Mesothelial cell of epicardium (in vitro differentiated cells): Measurements from ENCODE around the gene CEP72. TPM values are rescaled to one million over a fixed set of nuclear protein-coding genes. Genes with fewer than 3 reads are reported as not detected.

Experiments used
- DNase-seq, 2 experiments: peaks; one replicate each; pipeline ENCODE4 v3.0.0; 2021; ENCODE audit warnings: low spot score in 2 of 2; ENCODE audit not compliant: unreplicated experiment in 2 of 2
- H3K27ac Mint-ChIP-seq: 2 replicates; pipeline ENCODE4 v1.8.0; 2021; ENCODE audit warnings: mixed read lengths
- H3K27me3 Mint-ChIP-seq: 2 replicates; pipeline ENCODE4 v1.8.0; 2021; ENCODE audit warnings: low read depth, mixed read lengths
- H3K36me3 Mint-ChIP-seq: 2 replicates; pipeline ENCODE4 v1.8.0; 2021; ENCODE audit warnings: mixed read lengths
- H3K4me1 Mint-ChIP-seq: 2 replicates; pipeline ENCODE4 v1.8.0; 2021; ENCODE audit warnings: mixed read lengths
- H3K4me3 Mint-ChIP-seq: 2 replicates; pipeline ENCODE4 v1.8.0; 2021; ENCODE audit warnings: mild to moderate bottlenecking, moderate library complexity, mixed read lengths
- H3K9me3 Mint-ChIP-seq: 2 replicates; pipeline ENCODE4 v1.8.0; 2021; ENCODE audit warnings: mixed read lengths
- total RNA-seq: library from RNA; stranded (reverse); gene quantifications from 3 replicates; pipeline ENCODE4 v1.2.1, GENCODE V29; 2021
- TF ChIP-seq, protein P1 (sequence below): fragments of 200-600 bp; sonication (generic); IDR thresholded peaks from one replicate; pipeline ENCODE4 v1.5.0; 2021; ENCODE audit warnings: antibody characterized with exemption; ENCODE audit not compliant: unreplicated experiment

The CEP72 gene
- total RNA-seq, 1 donor from 2014 or later: 20.3 TPM

GRCh38 chr5:673831-674629 is 61.9 kb downstream of the CEP72 start:
- no peak overlapping the region for H3K27ac Mint-ChIP-seq
- H3K9me3 Mint-ChIP-seq: no peaks in the 10 kb centered on the region
- TF ChIP-seq, protein P1, sequence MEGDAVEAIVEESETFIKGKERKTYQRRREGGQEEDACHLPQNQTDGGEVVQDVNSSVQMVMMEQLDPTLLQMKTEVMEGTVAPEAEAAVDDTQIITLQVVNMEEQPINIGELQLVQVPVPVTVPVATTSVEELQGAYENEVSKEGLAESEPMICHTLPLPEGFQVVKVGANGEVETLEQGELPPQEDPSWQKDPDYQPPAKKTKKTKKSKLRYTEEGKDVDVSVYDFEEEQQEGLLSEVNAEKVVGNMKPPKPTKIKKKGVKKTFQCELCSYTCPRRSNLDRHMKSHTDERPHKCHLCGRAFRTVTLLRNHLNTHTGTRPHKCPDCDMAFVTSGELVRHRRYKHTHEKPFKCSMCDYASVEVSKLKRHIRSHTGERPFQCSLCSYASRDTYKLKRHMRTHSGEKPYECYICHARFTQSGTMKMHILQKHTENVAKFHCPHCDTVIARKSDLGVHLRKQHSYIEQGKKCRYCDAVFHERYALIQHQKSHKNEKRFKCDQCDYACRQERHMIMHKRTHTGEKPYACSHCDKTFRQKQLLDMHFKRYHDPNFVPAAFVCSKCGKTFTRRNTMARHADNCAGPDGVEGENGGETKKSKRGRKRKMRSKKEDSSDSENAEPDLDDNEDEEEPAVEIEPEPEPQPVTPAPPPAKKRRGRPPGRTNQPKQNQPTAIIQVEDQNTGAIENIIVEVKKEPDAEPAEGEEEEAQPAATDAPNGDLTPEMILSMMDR: no peak
- H3K36me3 Mint-ChIP-seq: no peaks in the 10 kb centered on the region
- peaks cover 9% of the 10 kb centered on the region for H3K4me1 Mint-ChIP-seq
- DNase-seq: no peak
- H3K4me3 Mint-ChIP-seq: no peak overlapping the region
- peaks cover 33% of the 10 kb centered on the region for H3K27me3 Mint-ChIP-seq

DNA sequence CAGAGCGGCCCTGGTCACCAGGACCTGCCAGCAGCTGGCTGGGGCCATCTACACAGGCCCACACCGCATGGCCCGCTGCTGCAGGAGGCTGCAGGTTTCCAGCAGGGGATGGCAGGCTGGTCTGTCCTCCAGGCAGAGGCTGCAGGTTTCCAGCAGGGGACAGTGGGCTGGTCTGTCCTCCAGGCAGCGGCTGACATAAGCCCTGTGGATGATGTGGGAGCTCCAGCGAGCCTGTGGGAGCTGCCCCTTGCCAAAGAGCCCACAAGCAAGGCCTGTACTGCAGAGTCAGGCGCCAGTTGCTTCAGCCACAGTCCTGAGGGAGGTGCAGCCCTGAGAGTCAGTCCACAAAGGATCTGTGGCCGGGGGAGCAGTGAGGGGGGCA is 62.5 kb downstream of the CEP72 start:
- H3K4me3 Mint-ChIP-seq: no peak overlapping the region
- no peak overlapping the region for H3K27ac Mint-ChIP-seq
- H3K9me3 Mint-ChIP-seq: no peaks in the 10 kb centered on the region
- TF ChIP-seq, protein P1: no peak
- H3K36me3 Mint-ChIP-seq: no peaks in the 10 kb centered on the region
- H3K4me1 Mint-ChIP-seq: peaks cover 9% of the 10 kb centered on the region
- DNase-seq: no peak
- peaks cover 34% of the 10 kb centered on the region for H3K27me3 Mint-ChIP-seq

DNA sequence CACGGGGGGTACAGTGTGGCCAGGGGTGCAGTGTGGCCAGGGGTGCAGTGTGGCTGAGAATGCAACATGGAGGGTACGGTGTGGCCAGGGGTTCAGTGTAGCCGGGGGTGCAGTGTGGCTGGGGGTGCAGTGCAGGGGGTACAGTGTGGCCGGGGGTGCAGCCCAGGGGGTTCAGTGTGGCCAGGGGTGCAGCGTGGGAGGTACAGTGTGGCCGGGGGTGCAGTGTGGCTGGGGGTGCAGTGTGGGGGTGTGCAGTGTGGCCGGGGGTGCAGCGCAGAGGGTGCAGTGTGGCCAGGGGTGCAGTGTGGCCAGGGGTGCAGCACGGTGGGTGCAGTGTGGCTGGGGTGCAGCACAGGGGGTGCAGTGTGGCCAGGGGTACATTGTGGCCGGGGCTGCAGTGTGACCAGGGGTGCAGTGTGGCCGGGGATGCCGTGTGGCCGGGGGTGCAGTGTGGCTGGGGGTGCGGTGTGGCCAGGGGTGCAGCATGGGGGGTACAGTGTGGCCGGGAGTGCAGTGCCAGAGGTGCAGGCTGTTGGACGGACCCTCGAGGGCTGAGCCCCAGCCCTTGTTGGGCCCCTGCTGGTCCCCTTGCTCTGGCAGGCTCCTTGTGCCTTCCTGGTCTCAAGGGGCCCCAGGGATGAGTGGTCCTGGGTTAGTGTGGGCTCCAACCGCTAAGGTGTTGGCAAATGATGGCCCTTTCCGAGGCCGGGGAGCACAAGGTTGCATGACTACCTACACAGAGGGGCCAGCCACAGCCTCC is 63.2 kb downstream of the CEP72 start:
- TF ChIP-seq, protein P1: no peak
- Mint-ChIP-seq H3K36me3 (no peaks in the 10 kb centered on the region), H3K27me3 (peaks cover 34% of the 10 kb centered on the region), H3K4me1 (peaks cover 9% of the 10 kb centered on the region), H3K27ac (no peak overlapping the region), H3K4me3 (no peak overlapping the region), H3K9me3 (no peaks in the 10 kb centered on the region)
- DNase-seq: no peak

DNA sequence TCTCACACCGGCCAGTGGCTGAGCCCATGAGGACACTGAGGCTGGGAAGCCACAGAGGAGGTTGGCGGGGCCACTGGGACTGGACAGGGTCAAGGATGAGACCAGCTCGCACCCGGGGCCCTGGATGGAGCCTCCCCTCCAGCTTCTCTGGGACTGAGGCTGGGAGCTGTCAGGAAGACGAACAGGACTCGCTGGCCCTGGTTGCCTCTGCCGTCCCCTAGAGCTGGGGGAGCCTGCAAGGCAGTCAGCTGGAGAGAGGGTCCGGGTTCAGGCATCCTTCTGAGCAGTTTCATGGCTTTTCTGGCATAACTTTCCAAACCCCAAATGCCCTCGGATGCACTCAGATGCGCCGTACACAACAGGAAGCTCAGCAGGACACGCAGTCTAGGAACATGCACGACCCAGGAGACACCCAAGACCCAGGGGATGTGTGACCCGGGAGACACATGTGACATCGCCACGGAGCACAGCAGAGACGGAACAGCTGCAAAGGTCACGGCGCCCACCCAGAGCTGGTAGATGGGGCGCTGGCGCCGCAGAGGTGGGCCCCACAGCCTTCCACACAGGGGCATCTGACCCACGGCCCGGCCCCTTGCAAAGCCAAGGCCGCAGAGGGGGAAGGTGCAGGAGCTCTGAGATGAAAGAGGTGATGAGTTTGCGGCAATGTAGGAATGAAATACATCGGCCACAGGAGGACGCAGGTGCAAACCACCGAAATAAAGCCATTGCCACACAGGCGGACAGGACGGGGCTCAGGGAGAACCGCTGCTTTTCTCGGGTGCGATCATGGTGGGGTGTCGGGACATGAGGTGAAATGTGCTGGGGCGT is 63.9 kb downstream of the CEP72 start:
- DNase-seq: no peak
- H3K9me3 Mint-ChIP-seq: no peaks in the 10 kb centered on the region
- H3K36me3 Mint-ChIP-seq: no peaks in the 10 kb centered on the region
- H3K27me3 Mint-ChIP-seq: peaks cover 34% of the 10 kb centered on the region
- TF ChIP-seq, protein P1: no peak
- H3K4me3 Mint-ChIP-seq: no peak overlapping the region
- H3K27ac Mint-ChIP-seq: no peak overlapping the region
- H3K4me1 Mint-ChIP-seq: peaks cover 9% of the 10 kb centered on the region

DNA sequence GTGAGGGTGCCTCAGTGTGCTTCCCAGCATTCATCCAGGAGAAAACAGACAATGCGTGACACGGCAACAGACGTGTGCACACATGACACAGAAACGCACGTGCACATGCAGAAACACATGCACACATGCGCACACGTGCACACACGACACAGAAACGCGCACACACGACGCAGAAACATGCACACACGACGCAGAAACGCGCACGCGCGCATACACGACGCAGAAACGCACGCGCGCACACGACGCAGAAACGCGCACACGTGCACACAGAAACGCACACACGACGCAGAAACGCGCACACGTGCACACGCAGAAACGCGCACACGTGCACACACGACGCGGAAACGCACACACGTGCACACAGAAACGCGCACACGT is 64.5 kb downstream of the CEP72 start:
- Mint-ChIP-seq H3K27me3 (peaks cover 34% of the 10 kb centered on the region), H3K4me1 (peaks cover 9% of the 10 kb centered on the region), H3K4me3 (no peak overlapping the region), H3K27ac (no peak overlapping the region), H3K9me3 (no peaks in the 10 kb centered on the region), H3K36me3 (no peaks in the 10 kb centered on the region)
- TF ChIP-seq, protein P1: no peak
- DNase-seq: no peak
